GM19193 (cell line): ENCODE measurements around the gene PRPSAP1.

Experiments
- POLR2A ChIP-seq: IDR thresholded peaks from 4 replicates; pipeline ENCODE4 v1.6.1; 2011; ENCODE audit not compliant: insufficient read depth, insufficient read length; ENCODE audit errors: extremely low read depth

Gene PRPSAP1, protein sequence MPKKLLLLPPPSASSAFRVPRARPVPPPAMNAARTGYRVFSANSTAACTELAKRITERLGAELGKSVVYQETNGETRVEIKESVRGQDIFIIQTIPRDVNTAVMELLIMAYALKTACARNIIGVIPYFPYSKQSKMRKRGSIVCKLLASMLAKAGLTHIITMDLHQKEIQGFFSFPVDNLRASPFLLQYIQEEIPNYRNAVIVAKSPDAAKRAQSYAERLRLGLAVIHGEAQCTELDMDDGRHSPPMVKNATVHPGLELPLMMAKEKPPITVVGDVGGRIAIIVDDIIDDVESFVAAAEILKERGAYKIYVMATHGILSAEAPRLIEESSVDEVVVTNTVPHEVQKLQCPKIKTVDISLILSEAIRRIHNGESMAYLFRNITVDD

DNA sequence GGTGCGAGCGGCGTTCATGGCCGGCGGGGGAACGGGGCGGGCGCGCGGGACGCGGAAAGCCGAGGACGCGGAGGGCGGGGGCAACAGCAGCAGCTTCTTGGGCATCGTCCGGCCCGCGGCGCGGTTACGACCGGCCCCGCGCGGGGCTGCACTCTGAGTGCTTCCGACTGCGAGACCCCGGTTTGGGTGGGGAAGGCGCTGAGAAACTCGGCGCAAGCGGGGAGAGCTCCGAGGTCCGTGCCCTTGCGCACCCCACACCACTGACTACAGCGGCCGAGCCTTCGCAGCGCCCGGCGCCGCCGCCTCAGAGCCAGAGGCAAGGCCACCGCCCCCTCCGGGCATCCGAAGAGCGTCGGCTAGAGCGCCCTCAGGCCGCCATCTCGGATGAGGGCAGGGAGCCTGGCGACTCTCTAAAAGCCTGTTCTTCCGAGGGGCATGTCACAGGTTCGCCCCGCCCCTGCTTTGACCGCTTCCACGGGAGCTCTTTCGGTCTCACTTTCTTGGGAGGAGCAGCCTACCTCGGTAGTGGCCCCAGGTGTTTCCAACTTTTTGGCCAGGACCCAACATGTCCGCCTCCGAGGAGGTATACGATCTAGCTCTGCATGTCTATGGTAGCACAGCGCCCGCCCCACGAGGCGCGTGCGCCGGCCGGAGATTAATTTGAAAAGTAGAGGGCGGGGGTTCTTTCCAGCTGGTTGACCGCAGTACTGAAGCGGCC is at the start of gene PRPSAP1:
Gene PRPSAP1 (minus strand): TSS at position 318 of the 718 bp plus-strand sequence. CDS start 213 bp downstream, at position 105.
- peak; percentile 89 for TF ChIP-seq POLR2A

DNA sequence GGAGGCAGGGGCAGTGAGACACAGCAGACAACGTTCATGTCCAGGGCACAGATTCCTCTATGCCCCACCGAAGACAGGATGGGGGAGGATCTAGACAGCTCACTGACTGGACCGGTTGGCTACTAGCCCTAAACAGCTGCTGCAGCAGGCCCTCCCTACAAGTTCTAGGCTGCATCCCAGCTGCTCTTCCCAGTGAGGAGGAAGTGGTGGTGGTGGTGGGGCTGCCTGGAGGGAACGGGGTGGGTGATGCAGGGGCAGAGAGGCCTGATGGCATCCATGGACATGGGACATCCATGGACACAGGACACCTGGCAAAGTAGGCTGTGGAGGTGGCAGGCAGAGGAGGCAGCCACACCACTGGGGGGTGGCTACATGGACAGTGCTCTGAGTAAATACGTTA is 49.0 kb upstream of the PRPSAP1 start:
- no peak for TF ChIP-seq POLR2A

DNA sequence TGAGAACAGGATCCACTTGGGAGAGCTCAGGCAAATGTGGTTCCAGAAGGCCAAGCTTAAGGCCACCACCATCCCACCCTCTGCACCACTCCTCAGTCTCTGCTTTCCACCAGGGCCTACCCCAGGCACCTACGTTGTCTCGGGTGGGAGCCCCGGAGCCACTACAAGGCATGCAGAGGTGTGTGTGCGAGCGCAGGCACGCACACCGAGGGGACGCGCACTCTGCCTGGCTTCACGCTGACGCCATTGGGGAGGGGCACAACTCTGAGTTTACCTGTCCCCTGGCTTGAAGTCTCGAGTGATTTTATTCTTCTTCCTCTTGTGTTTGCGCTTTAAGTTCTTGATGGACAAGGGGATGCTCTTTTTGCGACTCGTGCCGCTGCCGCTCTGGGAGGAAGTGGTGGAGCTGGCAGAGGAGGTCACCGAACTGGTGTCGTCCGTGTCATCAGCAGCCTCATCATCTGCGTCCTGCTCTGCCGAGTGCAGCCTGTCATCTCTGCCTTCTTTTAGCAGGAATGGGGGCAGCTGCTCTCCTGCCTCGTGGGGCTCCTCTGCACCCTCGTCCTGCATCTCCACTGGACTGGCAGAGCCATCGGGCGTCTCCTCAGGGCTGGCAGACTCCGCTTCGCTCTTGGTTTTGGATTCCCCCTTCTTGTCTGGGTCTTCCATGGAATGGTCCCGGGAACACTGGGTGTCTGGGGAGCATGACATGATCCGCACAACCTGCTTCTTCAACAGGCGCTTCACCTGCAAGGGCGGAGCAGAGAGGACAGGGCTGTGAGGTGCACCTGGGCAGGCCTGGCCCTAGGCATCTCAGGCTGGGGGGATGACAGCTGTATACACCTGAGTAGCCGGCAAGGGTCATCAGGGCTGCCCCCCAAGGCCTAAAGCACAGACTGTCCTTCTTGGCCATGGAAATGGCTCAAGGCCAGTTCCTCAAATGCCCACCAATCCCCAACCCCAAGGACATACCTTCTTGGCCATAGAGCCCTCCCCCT is 45.8 kb upstream of the PRPSAP1 start:
- TF ChIP-seq POLR2A, result no peak

DNA sequence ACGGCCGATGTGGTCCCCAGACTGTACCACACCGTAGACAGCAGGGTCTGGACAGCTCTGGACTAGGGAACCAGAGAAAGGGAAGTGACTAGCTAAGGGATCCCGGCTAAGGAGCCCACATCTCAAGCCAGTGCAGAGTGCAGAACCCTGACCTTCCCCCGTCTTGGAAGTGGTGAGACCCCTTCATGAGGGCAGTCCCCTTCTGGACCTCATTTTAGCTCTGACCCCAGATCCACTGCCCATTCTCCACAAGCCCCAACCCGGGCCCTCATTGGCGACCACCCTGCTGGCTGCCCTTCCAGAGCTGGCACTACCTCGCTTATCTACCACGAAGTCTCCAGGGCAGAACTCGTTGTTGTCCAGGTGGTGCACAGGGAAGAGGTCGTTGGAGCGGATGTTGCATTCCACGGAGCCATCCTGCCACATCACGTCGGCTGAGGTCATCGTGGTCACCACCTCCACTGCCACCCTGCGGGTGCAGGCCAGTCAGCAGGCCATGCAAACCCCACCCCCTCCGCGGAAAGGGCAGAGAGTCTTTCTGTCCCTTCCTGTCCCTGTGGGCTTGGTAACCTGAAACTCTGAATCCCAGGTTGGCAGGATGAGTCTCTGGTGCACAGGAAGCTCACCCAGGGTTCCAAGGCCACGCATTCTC is 44.9 kb upstream of the PRPSAP1 start:
- TF ChIP-seq POLR2A, result no peak

DNA sequence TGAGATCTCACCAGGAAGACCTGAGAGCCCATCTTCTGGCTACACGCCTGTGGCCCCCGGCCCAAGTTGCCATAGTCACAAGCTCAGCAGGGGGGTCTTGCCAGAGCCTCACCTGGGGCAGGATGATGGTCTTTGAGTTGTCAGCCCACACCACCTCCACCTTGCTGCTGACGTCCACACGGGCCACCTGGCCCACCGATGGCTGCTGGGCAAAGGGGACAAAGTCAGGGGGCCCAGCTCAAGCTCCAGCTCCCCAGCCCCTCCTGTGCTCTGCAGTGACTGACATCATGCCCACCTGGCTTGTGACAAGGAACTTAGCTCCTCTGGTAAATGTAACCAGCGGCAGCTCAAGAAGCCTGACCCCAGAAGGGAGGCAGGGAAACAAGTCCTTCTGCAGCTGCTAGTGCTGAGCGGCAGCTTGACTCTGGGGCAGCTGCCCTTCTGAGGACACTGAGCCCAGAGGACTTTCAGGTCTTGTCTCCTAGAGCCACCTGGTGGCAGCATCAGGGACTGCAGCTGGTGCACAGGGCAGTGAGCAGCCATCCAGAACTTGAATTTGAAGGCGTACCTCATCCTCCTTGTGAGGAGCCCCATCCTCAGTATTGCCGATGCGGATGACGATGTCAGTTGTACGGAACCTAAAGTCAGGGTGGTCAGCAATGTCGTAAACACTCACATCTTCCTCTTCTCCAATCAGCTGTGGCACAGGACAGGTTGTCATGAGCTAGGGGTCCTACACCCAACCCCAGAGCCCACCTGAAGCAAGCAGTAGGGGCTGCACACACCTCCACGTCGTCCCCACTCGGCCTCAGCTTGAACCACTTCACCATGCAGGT is 44.2 kb upstream of the PRPSAP1 start:
- no peak for TF ChIP-seq POLR2A

DNA sequence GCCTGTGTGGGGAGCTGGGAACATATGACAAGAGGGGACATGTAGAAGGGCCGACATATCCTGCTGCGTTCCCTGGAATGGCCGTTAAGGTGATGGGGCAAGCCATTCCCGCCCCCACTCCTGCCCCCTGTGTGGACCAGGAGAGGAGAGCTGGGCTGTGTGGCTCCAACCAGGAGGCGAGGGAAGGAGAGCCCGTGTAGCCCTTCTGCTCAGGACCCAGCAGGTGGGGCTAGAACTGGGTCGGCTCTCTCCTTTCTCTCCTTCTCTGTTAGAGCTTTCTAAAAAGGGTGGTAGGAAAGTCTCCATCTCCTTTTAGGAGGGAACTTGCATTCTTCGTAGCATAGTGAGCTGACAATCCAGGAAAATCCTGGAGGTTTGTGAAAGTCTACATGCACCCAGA is 43.5 kb upstream of the PRPSAP1 start:
- no peak for TF ChIP-seq POLR2A

DNA sequence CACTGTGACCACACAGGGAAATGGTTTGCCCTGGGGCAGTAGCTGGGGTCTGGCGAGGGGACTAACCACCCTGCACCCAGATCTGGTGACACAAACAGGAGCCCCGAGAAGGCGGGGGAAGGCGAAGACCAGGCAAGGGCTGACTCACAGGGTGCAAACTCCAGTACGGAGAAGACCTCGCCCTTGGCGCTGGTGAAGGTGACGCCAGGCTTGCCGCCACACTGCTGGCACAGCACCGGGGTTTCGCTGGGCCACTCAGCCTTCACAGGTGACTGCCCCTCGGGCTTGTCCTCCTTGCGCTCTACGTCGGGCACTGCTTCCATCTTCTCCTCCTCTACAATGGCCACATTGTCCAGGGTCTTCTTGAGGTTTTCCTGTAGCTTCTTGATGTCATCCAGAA is 42.3 kb upstream of the PRPSAP1 start:
- no peak for TF ChIP-seq POLR2A

DNA sequence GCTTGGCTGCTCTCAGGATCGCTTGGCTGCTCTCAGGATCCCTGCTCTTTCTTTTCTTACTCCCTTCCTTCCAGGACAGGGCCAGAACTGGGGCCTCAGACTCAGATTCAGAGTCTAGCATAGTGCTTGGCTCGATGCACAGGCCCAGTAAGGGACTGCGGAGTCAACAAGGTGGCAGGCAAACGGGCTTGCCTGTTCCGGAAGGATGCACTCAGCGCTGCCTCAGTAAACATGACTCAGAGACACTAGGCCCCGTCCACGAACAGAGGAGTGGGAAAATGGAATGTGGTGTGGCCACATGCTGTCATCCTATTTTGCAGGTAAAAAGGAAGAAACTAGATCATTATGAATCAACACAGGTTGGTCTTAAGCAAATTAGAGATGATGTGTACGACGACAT is 40.5 kb upstream of the PRPSAP1 start:
- no peak for TF ChIP-seq POLR2A

DNA sequence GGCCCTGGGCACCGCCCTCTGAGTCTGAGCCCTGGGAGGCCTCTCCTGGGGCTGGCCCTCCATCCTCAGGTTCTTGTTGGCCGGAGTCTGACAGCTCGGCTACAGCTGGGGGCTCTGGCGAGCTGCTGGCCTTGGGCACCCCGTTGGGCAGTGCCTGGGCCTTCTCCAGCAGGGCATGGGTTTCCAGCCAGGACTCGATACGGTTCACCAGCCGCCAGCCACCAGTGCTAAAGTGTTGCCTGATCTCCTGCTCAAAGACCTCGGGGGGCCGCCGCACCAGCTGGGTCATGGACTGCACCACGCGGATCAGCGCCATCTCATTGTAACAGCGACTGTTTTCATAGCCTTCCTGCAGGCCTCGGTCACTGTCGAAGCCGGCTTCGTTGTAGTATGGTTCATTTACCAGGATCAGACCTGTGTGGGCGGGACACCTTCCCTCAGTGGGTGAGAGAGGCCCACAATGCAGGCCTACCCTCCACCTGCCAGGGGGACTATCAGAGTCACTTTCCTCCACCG is 37.5 kb upstream of the PRPSAP1 start:
- TF ChIP-seq POLR2A, result no peak

DNA sequence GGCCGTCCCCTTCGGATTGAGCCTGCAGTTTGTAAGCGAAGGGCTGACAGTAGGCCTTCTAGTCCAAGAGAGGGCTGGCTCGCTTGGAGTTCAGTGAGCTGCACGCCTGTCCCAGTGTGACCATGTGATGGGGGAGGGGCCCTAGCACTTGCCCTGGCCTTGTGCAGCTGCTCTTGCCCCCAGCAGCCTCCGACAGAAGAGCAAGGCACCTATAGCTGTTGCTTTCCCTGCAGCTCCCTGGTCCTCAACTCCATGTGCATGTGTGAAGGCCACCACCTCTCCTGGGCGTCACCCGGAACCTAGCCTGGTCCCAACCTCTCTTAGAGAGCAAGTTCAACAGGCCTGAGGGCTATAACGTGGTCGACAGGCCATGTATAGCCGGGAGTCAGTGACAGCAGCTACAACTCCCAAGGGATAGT is 36.3 kb upstream of the PRPSAP1 start:
- TF ChIP-seq POLR2A, result no peak

DNA sequence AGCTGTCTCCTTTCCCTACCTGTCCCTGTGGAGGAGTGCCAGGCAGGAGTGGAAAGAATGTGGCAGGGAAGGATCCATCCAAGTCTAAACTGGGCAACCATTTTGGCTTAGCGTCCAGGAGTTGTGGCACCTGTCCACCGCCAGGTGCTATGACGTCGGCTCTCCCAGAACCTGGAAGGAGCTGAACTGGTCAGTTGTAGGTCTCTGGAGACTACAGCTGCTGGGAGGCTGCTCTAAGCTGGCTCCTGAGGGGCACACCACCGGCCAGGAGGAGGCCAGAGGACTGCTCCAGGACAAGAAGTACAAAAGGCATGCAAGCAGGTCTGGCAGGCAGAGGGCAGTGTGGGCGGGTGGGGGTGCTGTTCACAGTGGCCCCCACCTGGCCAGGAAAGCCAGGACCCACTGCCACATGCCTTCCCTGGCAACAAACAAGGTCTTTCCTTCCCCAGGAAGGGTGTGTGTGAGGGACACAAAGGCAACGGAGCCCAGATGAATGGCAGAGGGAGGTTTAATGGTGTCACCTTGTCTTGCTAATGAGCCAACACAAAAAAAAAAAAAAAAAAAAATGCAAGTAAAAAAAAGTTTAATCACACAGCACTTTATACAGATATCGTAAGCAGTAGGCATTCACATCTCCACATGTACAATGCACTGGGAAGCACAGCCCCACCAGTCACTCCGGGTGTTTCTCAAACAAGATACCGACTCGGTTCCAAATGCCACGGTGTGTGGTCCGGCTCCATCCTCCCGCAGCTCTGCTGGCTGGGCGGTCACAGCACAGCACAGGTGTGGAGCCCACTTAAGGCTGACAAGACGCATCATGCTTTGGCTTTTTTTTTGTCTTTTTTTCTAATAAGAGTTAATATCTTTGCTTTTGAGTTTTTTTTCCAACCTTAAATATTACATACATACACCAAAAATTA is 35.5 kb upstream of the PRPSAP1 start:
- TF ChIP-seq POLR2A, result no peak
